SK-N-MC (cell line): ENCODE results near the gene PPIH.

Experiments
- EZH2 ChIP-seq: fragments of 200-600 bp; sonication (generic); IDR thresholded peaks from one replicate; pipeline ENCODE4 v1.6.1; 2017; ENCODE audit warnings: antibody characterized with exemption
- POLR2AphosphoS5 ChIP-seq: IDR thresholded peaks from 2 replicates; pipeline ENCODE4 v1.6.1; 2012; ENCODE audit warnings: mild to moderate bottlenecking, low read depth, low read length, borderline replicate concordance

DNA sequence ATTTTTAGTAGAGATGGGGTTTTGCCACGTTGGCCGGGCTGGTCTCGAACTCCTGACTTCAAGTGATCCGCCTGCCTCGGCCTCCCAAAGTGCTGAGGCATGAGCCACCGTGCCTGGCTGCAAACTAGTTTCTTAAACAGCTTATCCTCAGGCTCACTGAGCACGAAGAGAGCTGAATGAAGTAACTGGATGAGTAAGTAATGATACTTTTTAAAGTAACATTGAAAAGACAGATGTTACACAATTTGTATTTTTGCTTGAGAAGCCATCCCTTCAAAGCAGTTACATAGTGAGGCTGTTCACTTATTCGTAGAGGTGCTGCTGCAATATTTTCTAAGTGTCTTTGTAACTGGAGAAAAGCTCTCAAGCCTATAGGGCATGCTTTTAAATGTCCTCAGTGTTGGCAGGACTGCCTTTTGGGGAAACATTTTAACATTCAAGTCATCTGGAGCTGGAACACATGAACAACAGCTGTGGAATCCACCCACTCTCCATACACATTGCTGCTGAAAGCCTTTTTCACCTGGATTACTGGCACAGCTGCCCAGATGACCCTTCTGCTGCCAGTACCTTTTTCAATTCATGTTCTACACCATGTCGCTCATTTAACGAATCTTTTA is 21.3 kb downstream of the PPIH start:
- TF ChIP-seq POLR2AphosphoS5 (no peak), EZH2 (no peak)
